Activated CD8-positive, alpha-beta memory T cell treated with anti-CD3 and anti-CD28 coated beads, Interleukin-2, amount 50 U/mL, for 48 hours (primary cell): ENCODE data around the gene DDHD1.

Experiments
- DNase-seq: peaks from one replicate; pipeline ENCODE4 v3.0.0-alpha.2; 2020

DDHD1 gene

GRCh38 chr14:53027562-53027961, 125.6 kb downstream of the DDHD1 start:
- no peak for DNase-seq

- DNase-seq, result no peak
These were observed 126.1 kb downstream of the DDHD1 start for GRCh38 chr14:53027041-53027440.

- DNase-seq, result no peak
These were observed 129.8 kb downstream of the DDHD1 start for GRCh38 chr14:53023325-53023724.

DNA sequence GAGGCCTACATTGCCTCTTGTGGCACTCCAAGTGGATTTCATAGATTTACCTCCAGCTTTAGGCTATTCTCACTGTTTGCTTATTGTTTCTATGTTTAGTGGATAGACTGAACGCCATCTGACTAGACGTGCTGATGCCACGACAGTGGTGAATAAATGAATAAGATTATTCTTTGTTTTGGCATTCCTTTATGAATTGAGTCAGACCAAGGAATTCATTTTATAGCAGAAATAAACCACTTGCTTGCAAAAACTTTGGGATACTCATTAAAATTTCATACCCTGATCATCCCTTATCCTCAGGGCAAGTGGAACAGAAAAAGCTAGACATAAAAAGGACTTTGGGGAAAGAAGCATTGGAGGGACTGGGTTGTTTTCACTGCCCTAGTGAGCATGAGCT, 130.5 kb downstream of the DDHD1 start:
- no peak for DNase-seq

- DNase-seq, result no peak
These were observed 132.8 kb downstream of the DDHD1 start for GRCh38 chr14:53020193-53020932.

- DNase-seq, result no peak
These were observed 133.7 kb downstream of the DDHD1 start for GRCh38 chr14:53019406-53019805.

GRCh38 chr14:53017837-53018236, 135.3 kb downstream of the DDHD1 start:
- DNase-seq, result no peak

GRCh38 chr14:53016919-53017318, 136.2 kb downstream of the DDHD1 start:
- no peak for DNase-seq

- no peak for DNase-seq
These were observed 136.6 kb downstream of the DDHD1 start for GRCh38 chr14:53016491-53016890.

DNA sequence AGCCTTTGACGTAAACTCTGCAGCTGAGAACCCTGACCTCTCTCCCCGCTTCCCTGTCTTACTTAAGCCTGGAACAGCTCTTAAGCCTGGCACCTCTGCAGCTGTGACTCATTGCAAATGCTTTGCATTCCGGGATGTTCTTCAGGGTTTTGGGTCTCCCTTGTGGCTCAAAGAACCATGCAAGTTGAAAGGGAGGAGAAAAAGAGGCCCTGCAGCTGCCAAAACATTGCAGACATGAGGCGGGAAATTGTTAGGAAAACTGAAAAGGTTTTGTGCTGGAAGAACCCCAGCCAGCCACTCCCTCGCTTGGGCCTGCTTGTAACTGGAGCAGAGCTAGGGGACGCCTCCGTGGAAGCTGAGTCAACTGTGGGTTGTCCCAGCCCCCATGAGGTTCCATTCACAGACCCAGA, 142.1 kb downstream of the DDHD1 start:
- no peak for DNase-seq

- no peak for DNase-seq
These were observed 142.7 kb downstream of the DDHD1 start for GRCh38 chr14:53010193-53011040.

- DNase-seq, result no peak
These were observed 146.1 kb downstream of the DDHD1 start for GRCh38 chr14:53006931-53007562.

DNA sequence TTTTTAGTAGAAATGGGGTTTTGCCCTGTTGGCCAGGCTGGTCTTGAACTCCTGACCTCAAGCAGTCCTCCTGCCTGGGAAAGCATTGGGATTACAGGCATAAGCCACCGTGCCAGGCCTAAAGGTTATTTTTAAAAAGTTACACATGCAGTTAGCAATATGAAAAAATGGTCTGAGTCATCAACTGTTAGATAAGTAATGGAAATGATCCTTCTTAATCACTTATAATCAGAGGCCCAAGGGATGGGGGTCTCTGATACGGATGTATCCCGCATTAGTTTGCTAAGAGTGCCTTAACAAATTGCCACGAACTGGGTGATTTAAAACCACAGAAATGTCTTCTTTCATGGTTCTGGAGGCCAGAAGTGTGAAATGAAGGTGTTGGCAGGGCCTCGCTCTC, 148.1 kb downstream of the DDHD1 start:
- no peak for DNase-seq

GRCh38 chr14:53003776-53004175, 149.3 kb downstream of the DDHD1 start:
- DNase-seq, result no peak

DNA sequence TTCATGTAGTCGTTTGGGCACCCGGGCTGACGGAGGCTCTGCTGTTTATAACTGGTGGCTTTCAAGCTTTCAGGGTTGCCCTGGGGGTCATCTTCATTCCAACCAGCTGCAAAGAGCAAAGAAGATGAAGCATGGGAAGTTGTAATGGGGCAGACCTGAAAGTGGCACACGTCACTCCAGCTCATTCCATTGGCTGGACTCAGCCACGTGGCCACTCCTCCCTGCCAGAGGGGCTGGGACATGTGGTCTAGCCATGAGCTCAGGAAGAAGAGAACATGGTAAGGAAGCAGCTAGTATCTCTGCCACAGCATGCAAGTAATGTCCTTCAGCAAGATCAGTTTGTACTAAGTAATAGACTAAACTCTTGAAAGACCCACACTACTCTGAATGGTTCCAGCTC, 150.5 kb downstream of the DDHD1 start:
- DNase-seq, result no peak

DNA sequence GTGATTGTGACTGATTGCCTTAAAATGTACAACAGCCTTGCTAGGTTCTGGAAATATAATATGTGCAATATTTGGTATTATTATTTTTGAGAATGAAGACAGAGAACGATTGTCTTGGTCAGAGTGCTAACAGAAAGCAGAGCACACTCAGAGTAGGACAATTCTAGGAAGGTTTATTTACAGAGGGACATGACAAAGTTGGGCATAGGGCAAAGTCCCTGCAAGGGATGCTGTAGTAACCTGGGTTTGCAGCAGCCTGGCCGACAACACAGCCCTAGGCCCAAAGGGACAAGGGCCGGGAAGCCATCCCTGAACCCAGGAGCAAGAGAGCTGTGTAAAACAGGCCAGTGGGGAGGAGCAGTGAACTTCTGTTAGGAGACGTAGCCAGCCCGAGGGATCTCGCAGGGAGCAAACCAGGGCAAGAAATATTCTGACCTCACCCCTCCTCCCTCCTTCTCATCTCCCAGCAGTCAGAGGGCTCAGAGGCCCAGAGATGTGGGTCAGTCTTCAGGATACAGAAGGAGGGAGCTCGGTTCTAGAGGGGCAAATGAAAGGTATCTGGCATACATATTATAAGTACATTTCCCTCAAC, 151.2 kb downstream of the DDHD1 start:
- no peak for DNase-seq

DNA sequence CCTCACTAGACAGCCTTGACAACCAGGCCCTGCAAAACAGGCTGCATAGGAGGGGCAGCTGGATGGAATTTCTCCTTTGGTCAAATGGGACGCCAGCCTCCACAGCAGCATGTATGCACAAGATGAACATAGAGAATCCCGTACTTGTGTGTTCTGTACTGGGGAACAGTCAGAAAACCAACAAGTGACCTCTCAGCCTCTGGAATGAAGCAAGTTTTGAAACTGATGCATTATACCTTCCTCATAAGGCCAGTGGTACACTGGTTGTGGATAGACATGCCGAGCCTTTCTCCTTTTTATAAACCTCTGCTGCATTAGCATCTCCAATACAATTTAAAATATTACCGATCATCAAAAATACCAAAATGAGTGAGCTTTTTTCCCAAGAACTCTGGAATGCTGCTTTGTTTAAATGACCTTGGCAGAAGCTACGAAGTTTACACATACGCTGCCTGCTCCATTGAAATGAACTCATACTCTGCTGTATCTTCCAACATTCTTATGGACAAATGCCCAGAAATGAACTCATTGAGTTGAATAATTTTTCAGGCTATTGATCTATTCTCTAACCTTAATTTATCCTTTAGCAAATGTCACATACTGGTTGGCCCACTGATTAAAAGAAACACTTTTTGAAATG, 154.6 kb downstream of the DDHD1 start:
- no peak for DNase-seq

GRCh38 chr14:52996493-52996892, 156.6 kb downstream of the DDHD1 start:
- no peak for DNase-seq

- no peak for DNase-seq
These were observed 157.1 kb downstream of the DDHD1 start for GRCh38 chr14:52995998-52996397.

- DNase-seq, result no peak
These were observed 160.8 kb downstream of the DDHD1 start for GRCh38 chr14:52992236-52992870.

DNA sequence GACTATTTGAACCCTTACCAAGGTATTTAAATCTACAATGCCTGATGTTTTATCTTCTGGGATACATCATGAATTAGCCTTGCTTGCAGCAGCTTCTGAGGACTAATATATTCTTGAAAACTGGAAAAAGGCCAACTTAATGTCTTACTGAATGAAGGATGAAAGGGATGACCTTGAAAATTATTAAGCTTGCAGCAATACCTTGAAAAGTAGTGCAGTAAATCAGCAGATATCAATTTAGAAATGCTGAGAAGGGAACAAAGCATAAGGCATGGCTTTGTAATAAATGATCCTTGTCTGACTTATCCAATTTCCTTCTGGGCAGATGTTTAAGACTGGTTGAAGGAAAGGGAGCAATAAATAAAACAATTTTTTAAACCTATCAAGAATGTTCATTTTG, 165.0 kb downstream of the DDHD1 start:
- DNase-seq, result no peak

DNA sequence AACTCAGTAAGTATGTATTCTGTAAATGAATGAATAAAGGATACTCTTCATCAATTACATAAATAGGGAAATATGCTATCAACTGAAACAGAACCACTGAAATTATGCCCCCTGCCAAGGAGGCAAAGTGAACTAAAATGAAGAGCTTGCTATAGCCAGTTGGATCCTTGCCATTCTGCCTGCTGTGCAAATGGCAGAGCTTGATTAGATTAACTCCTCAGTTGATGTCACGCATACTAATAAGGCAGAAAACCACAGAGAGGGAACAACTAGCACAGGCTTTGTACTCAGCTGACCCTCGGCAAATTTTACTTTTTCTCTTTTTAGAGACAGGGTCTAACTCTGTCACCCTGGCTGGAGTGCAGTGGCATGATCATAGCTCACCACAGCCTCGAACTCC, 165.6 kb downstream of the DDHD1 start:
- no peak for DNase-seq
